Endometrium (tissue), 2 donors: ENCODE results near the gene TMEM184B.

ENCODE experiments used
- FAIRE-seq: peaks from 2 replicates; lab custom pipeline; 2012; peaks lifted over from hg19 to GRCh38; lab: Jason Lieb, UNC
- donor health status: control.
- donor health status: control.

Gene TMEM184B

GRCh38 chr22:38276166-38276565, 3.4 kb upstream of the TMEM184B start:
- no peak for FAIRE-seq

DNA sequence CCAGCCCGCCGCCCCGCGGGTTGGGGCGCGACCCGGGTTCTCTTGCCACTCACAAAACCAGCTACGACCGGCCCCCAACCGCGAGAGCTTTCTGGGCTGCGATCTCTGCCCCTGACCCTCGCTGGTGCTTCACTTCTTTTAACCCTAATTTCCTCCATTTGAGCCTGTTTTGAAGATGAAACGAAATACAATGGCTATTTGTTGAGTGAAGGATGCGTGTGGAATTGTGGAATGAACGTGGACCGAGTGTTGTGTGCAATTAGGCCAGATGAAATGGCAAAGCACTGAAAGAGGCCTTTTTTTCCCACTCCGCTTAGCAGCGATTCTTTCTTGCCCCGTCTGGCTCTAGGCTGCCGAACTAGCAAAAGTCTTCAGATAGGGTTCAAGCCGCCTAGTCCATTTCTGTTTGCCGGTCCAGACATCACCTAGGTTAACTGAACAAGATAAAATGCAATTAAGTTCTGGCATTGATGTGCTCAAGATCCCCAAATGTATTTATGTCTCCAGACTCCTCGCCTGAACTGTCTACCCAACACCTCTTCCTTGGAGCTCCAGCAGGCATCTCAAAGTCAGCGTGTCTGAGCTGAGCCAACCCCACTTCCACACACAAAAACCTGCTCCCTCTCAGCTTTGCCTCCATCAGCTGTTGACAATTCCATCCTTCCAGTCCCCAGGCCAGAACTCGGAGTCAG, 471 bp upstream of the TMEM184B start:
- no peak for FAIRE-seq

GRCh38 chr22:38271927-38272372, 860 bp downstream of the TMEM184B start:
- no peak for FAIRE-seq

- no peak for FAIRE-seq
Observed at GRCh38 chr22:38271101-38271500, 1.7 kb downstream of the TMEM184B start.

DNA sequence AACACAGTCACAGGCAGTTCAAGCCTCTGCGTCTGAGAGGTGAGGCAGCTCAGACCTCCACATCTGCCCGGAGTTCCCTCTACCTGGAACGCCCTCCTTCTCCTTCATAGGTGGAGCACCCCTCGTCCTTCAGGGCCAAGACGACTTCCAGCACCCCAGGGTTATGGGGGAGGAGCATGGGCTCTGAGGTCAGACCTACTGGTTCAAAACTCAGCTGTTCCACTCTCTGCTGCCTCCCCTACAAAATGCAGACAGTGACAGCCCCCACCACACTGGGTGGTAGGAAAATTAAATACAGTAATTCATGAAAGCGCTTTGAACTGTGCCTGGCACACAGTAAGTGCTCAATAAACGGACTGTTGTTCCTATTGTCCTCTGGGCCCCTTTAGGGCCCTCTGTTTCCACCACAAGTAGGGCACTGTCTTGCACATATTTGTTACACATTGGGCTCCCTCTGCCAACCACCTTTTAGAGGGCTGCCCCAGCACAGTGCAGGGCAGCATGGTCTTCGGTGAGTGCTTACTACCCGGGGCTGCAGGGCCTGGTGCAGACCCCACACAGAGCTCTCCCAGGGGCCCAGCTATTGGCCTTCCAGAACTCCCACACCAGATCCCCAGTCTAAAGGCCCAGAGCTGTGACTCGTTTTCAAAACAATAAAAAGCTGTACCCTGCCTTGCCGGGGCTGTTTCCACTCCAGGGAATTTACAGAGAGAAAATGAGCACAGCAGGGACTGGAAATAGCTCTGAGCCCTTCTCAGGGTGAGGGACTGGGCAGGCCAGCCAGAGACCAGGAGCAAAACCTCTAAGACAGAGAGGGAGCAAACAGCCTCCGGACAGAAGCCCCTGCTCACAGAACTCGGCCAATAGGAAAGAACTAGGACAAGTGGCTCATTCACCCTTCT, 2.5 kb downstream of the TMEM184B start:
- FAIRE-seq: no peak

DNA sequence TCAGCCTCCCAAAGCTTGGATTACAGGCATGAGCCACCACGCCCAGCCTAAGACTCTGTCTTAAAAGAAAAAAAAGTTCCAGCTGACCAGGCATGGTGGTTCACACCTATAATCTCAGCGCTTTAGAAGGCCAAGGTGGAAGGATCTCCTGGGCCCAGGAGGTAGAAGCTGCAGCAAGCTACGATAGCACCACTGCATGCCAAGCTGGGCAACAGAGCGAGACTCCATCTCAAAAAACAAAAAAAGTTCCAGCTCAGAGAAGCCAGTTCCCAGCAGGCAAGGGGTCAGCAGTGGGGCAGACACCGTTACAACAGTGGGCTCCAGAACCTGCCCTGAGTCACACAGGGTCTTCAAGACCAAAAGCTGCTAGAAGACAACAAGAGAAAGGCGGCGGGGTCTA, 3.3 kb downstream of the TMEM184B start:
- FAIRE-seq: no peak

GRCh38 chr22:38267086-38267485, 5.7 kb downstream of the TMEM184B start:
- no peak for FAIRE-seq

DNA sequence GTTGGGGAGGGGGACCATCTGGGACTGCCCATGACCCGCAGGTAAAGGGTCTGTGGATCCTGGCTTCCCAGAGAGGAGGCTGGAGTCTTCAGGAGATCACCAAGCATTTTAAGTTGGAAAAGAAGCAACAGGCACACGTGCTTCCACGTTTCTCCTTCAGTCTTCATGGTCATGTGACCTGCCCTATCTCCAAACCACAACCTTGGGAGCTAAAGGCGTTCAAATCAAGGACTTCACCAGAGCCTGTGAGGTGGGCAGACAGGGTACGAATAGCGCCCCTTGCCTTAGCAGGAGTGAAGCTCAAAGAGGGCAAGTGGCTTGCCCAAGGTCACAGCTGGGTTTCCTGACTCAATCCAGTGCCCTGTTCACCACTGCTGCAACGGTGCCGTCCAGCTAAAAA, 6.7 kb downstream of the TMEM184B start:
- no peak for FAIRE-seq

GRCh38 chr22:38264322-38264843, 8.4 kb downstream of the TMEM184B start:
- no peak for FAIRE-seq

GRCh38 chr22:38262051-38262795, 10.6 kb downstream of the TMEM184B start:
- no peak for FAIRE-seq

GRCh38 chr22:38260761-38261681, 11.8 kb downstream of the TMEM184B start:
- FAIRE-seq: no peak

DNA sequence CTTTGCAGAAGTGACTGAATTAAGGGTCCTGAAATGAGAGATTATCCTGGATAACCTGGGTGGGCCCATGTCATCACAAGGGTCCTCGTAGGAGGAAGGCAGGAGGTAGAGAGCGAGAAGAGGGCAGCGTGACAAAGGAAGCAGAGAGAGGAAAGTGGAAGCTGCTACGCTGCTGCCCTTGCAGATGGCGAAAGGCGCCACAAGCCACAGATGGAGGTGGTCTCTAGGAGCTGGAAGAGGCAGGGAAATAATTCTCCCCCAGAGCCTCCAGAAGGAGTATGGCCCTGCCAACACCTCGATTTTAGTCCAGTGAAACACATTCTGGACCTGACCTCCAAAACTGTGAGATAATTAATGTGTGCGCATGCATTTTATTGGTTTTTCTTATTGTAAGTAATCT, 13.4 kb downstream of the TMEM184B start:
- FAIRE-seq: no peak

DNA sequence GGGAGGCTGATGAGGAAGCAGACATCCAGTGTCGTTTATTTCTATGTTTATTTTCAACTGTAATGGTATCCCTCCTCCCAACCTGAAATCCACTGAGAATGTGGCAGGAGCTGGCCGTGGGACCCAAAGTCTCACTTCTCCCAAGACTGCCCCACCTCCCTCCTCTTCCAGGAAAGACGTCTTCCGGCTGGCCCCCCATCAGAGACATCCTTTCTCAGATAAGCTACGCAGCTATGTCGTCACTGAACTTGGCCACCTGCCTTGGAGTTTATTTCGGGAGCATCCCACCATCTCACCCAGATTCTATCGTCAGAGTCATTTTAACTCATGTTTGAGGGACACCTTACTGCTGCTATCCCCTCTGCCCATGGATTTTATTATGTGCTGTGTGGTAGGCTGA, 13.9 kb downstream of the TMEM184B start:
- FAIRE-seq: no peak

GRCh38 chr22:38257650-38258250, 15.1 kb downstream of the TMEM184B start:
- FAIRE-seq: no peak

GRCh38 chr22:38257181-38257580, 15.6 kb downstream of the TMEM184B start:
- no peak for FAIRE-seq

DNA sequence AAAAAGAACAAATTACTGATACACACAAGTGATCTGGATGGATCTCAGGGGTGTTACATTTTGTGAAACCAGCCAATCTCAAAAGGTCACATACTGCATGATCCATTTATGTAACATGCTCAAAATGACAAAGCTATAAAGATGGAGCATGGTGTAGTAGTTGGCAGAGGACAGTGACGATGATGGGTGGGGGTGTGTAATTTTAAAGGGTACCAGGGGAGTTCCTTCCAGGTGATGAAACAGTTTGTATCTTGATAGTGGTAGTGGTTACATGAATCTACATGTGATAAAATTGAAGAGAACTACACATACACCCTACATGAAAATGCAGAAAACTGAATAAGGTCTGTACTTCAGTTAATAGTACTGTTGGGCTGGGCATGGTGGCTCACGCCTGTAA, 17.1 kb downstream of the TMEM184B start:
- no peak for FAIRE-seq

DNA sequence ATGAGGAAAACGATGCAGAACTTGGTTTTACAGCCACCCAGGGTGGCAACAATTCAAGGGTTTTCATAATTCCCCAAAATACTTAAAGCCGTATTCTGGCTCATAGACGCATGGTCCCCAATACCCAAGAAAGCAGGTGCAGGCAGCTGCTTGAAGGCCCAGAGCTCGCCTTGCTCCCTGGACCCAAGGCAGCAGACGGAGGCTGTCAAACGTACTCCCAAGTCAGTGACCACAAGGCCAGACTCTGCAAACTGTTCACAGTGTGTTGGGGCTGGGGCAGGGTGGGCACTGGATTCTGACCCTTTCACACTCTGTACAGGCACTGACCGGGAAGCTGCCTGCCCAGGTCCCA, 21.5 kb downstream of the TMEM184B start:
- FAIRE-seq: no peak

- no peak for FAIRE-seq
Observed at GRCh38 chr22:38250643-38251340, 22.0 kb downstream of the TMEM184B start.

DNA sequence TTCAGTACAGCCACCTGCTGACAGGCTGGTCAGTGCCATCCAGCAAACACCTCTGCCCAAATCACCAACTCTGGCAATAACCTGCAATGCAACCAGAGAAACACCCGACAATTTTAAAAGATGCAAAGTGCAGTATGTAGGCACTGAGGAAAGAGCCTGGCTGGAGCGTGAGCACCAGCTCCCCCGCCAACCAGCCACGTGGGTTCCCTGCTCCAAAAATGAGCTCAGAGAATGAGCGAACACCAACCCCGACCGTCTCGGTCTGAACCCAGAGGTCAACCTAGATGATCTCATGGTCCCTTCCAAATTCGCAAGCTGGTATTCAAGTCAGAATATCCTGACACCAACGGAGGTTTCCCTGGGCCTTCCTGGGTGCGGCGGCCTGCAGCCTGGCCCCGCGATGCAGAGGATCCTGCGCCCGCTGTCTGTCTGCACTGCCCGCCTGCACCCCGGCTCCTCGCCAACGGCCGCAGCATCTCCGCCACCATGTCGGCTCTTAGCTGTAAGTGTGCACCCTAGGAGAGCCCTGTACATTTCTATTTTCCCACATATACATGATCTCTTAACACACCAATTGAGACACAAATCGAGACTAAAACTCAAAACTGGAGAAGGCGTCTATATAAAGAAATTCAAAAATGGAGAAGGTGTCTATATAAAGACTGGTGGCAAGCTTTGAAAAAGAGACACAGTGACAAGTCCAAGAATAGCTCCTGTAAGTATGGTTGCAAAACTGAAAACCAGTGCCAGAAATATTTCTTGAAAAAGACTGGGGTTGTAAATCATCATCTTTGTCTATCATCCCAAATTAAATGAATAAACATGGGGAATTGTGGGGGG, 22.8 kb downstream of the TMEM184B start:
- no peak for FAIRE-seq
